HEK293 (cell line): ENCODE measurements around the gene AKAP1.

Experiments used
- CTCF ChIA-PET: fragments of 350-600 bp; formaldehyde crosslinking; extraction: SDS; loops from one replicate; lab custom pipeline; 2021; ENCODE audit warnings: antibody characterized with exemption; lab: Yijun Ruan, JAX
- POLR2A ChIA-PET: fragments of 300-600 bp; formaldehyde crosslinking; extraction: SDS; loops from one replicate; lab custom pipeline; 2020; ENCODE audit warnings: antibody characterized with exemption, inconsistent platforms; lab: Yijun Ruan, JAX
- H3K27ac ChIP-seq: fragments of 200-500 bp; sonication (Bioruptor generic); 2 replicates; pipeline ENCODE4 v1.5.1; 2014; ENCODE audit warnings: low read depth, low read length, control low read depth, inconsistent platforms; ENCODE audit errors: extremely low read depth
- H3K36me3 ChIP-seq, 2 experiments: fragments of 200-500 bp in 1 of 2; sonication (Bioruptor generic) in 1 of 2; 1 replicate in 1 of 2; 2 replicates in 1 of 2; pipeline ENCODE4 v1.5.1; 2014 to 2017; ENCODE audit warnings: inconsistent platforms in 2 of 2, low read length in 2 of 2; ENCODE audit not compliant: control insufficient read depth in 2 of 2, insufficient read depth in 1 of 2
- H3K4me1 ChIP-seq: fragments of 200-500 bp; sonication (Bioruptor generic); 2 replicates; pipeline ENCODE4 v1.5.1; 2014; ENCODE audit warnings: mild to moderate bottlenecking, low read length, inconsistent platforms; ENCODE audit not compliant: control insufficient read depth, insufficient read depth
- H3K4me3 ChIP-seq: 2 replicates; pipeline ENCODE4 v1.5.1; 2011; ENCODE audit warnings: low read depth, mild to moderate bottlenecking, control low read depth, low read length, moderate library complexity
- H3K9me3 ChIP-seq: fragments of 200-500 bp; sonication (Bioruptor generic); 2 replicates; pipeline ENCODE4 v1.5.1; 2014; ENCODE audit warnings: low read depth, low read length, inconsistent platforms; ENCODE audit not compliant: control insufficient read depth, insufficient read depth
- GLIS1 ChIP-seq: fragments of 450-650 bp; formaldehyde crosslinking; IDR thresholded peaks from 2 replicates; pipeline ENCODE4 v1.5.1; 2016; ENCODE audit warnings: missing biosample characterization, missing genetic modification characterization
- KLF10 ChIP-seq: fragments of 450-650 bp; IDR thresholded peaks from 2 replicates; pipeline ENCODE4 v1.5.1; 2018; ENCODE audit warnings: missing biosample characterization, mild to moderate bottlenecking, missing genetic modification characterization
- MEIS1 ChIP-seq: sonication (generic); formaldehyde crosslinking; IDR thresholded peaks from 2 replicates; pipeline ENCODE4 v1.8.1; 2022; ENCODE audit warnings: missing genetic modification reagents, mild to moderate bottlenecking, borderline replicate concordance
- PRDM1 ChIP-seq: fragments of 450-650 bp; formaldehyde crosslinking; IDR thresholded peaks from 2 replicates; pipeline ENCODE4; 2016; ENCODE audit warnings: missing biosample characterization, missing genetic modification characterization
- ZBTB20 ChIP-seq: fragments of 450-650 bp; formaldehyde crosslinking; IDR thresholded peaks from 2 replicates; pipeline ENCODE4 v1.5.1; 2016; ENCODE audit warnings: missing biosample characterization, missing genetic modification characterization
- ZBTB6 ChIP-seq: fragments of 450-650 bp; formaldehyde crosslinking; IDR thresholded peaks from 2 replicates; pipeline ENCODE4 v1.5.1; 2017; ENCODE audit warnings: missing biosample characterization, missing genetic modification characterization
- ZBTB8A ChIP-seq: fragments of 450-650 bp; formaldehyde crosslinking; IDR thresholded peaks from 2 replicates; pipeline ENCODE4 v1.5.1; 2016; ENCODE audit warnings: missing biosample characterization, missing genetic modification characterization
- ZNF155 ChIP-seq: fragments of 450-650 bp; formaldehyde crosslinking; IDR thresholded peaks from 2 replicates; pipeline ENCODE4 v1.5.1; 2016; ENCODE audit warnings: missing biosample characterization, missing genetic modification characterization
- ZNF184 ChIP-seq: fragments of 450-650 bp; IDR thresholded peaks from 2 replicates; pipeline ENCODE4 v1.5.1; 2018; ENCODE audit warnings: missing biosample characterization, mild to moderate bottlenecking, missing genetic modification characterization
- ZNF2 ChIP-seq: fragments of 450-650 bp; formaldehyde crosslinking; IDR thresholded peaks from 2 replicates; pipeline ENCODE4 v1.5.1; 2016; ENCODE audit warnings: missing biosample characterization, missing genetic modification characterization
- ZNF423 ChIP-seq: fragments of 450-650 bp; formaldehyde crosslinking; IDR thresholded peaks from 2 replicates; pipeline ENCODE4 v1.5.1; 2016; ENCODE audit warnings: missing biosample characterization, missing genetic modification characterization
- ZNF521 ChIP-seq: fragments of 450-650 bp; formaldehyde crosslinking; IDR thresholded peaks from 2 replicates; pipeline ENCODE4 v1.5.1; 2017; ENCODE audit warnings: missing biosample characterization, mild to moderate bottlenecking, missing genetic modification characterization
- ZNF530 ChIP-seq: fragments of 450-650 bp; formaldehyde crosslinking; IDR thresholded peaks from 2 replicates; pipeline ENCODE4 v1.5.1; 2016; ENCODE audit warnings: low read depth, missing biosample characterization, missing genetic modification characterization
- ZNF555 ChIP-seq: fragments of 450-650 bp; formaldehyde crosslinking; conservative IDR thresholded peaks from 2 replicates; pipeline ENCODE4 v1.5.1; 2017; ENCODE audit warnings: missing biosample characterization, mild to moderate bottlenecking, missing genetic modification characterization, inconsistent platforms
- ZNF626 ChIP-seq: fragments of 450-650 bp; sonication (Bioruptor Pico); formaldehyde crosslinking; IDR thresholded peaks from 2 replicates; pipeline ENCODE4 v1.5.1; 2018; ENCODE audit warnings: missing biosample characterization, missing genetic modification characterization, inconsistent platforms
- ZNF654 ChIP-seq: fragments of 450-650 bp; formaldehyde crosslinking; IDR thresholded peaks from 2 replicates; pipeline ENCODE4 v1.5.1; 2016; ENCODE audit warnings: low read depth, missing biosample characterization, missing genetic modification characterization
- TF ChIP-seq, protein P1 (sequence below): fragments of 450-650 bp; formaldehyde crosslinking; IDR thresholded peaks from 2 replicates; pipeline ENCODE4 v1.5.1; 2016; ENCODE audit warnings: missing biosample characterization, missing genetic modification characterization
- TF ChIP-seq, protein P2 (sequence below): fragments of 450-650 bp; formaldehyde crosslinking; IDR thresholded peaks from 2 replicates; pipeline ENCODE4 v1.5.1; 2016; ENCODE audit warnings: missing biosample characterization, missing genetic modification characterization, borderline replicate concordance

Gene AKAP1

DNA sequence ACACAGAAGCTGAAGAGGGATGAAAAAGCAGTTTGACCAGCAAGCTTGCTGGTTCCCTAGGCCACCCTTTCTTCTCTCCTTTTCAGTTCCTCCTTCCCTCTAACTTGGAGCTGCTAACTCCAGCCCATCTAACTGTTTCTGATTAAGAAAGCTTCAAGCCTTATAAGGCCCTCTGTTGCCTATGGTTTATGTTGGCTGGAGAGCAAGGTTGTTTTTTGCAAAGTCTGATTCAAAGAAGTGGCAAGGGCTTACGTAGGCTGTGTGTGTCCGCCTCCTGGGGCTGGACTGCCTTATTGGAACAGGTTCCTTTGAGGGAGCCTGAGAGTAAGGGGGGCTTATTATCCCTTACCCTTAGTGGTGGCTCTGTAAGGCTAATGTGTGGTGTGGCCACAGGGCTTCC, 7.1 kb downstream of the AKAP1 start:
- CTCF ChIA-PET, result interaction anchor here (0.7 to 1.5 kb wide), 2 partner anchors 14 to 22 kb away, joined by 3 to 5 read pairs; no protein-coding TSS in a partner anchor
- POLR2A ChIA-PET, result interaction anchor here (0.5 kb wide), 1 partner anchor 23 kb away, joined by 3 read pairs; no protein-coding TSS in a partner anchor
- peaks cover 12% of the 10 kb centered on the region for H3K4me1 ChIP-seq
- H3K36me3 ChIP-seq, result no peaks in the 10 kb centered on the region
- no peak overlapping the region for H3K27ac ChIP-seq
- H3K4me3 ChIP-seq, result no peak overlapping the region
- TF ChIP-seq ZNF184 (tag by site-specific recombination) (no peak), GLIS1 (tag by site-specific recombination) (0 out of 2 replicates have a peak, but pooled peaks have one; percentile 10)
- H3K9me3 ChIP-seq, result no peaks in the 10 kb centered on the region

DNA sequence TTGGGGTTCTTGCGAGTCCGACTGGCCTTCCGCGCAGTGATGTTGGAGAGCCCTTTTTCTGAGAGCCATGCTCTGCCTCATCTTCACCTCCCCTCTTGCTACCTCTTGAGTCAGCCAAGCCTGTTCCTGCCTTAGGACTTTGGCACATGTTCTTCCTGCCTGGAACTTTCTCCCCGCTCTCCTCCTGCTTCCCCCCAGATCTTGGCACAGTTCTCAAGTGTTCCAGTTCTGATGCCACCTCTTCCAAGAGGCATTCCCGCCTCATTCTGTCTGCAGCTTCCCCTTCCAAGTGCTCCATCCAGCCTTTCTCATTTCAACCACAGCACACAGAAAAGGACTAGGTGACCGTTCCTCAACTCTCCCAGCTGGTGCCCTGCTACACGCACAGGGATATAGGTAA, 7.7 kb downstream of the AKAP1 start:
- Histone ChIP-seq H3K9me3 (no peaks in the 10 kb centered on the region), H3K36me3 (no peaks in the 10 kb centered on the region), H3K27ac (no peak overlapping the region), H3K4me1 (peaks cover 17% of the 10 kb centered on the region), H3K4me3 (no peak overlapping the region)
- ChIA-PET CTCF (interaction anchor here (1.0 to 1.5 kb wide), 2 partner anchors 13 to 273 kb away, joined by 3 to 5 read pairs; no protein-coding TSS in a partner anchor), POLR2A (no interaction called here)
- TF ChIP-seq ZNF626 (tag by site-specific recombination), result no peak
- peak; percentile 46; the same call in 1 of the 2 replicates for TF ChIP-seq PRDM1 (tag by site-specific recombination)

DNA sequence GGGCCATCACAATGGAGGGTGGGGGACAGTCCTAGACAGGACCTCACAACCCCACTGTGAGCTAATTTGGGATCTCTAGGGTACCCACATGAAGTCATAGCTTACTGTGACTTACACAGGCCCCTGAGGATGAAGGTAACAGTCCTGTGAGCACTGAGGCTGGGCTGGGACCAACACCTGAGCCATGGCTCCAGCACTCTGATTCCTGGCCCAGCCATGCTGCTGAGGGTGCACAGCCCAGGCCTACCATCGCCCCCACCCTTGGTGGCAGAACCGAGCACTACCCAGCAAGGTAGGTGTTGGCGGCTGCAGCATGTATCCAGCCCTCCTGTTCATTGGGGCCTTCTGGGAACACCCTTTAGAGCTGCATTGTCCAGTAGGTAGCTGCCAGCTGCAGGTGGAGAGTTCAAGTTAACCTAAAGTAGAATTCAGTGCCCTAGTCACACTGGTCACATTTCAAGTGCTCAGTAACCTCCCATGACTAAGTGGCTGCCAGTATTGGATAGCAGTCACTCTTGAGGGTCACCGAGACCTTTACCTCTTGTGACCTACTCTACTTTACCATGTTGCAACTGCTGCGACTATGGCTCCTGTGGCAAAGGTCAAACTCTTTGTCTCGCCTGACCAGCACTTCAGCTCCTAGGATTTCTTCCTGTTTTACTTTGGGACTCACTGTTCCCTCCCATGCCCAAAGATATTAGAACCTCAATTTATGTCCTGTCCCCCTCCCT, 11.6 kb downstream of the AKAP1 start:
- no peak overlapping the region for H3K4me3 ChIP-seq
- TF ChIP-seq ZNF555 (tag by site-specific recombination), result no peak
- no peak for TF ChIP-seq ZNF2 (tag by site-specific recombination)
- TF ChIP-seq, protein P1, sequence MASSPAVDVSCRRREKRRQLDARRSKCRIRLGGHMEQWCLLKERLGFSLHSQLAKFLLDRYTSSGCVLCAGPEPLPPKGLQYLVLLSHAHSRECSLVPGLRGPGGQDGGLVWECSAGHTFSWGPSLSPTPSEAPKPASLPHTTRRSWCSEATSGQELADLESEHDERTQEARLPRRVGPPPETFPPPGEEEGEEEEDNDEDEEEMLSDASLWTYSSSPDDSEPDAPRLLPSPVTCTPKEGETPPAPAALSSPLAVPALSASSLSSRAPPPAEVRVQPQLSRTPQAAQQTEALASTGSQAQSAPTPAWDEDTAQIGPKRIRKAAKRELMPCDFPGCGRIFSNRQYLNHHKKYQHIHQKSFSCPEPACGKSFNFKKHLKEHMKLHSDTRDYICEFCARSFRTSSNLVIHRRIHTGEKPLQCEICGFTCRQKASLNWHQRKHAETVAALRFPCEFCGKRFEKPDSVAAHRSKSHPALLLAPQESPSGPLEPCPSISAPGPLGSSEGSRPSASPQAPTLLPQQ (tag by site-specific recombination), result no peak
- no peak for TF ChIP-seq ZNF423 (tag by site-specific recombination)
- TF ChIP-seq KLF10 (tag by site-specific recombination), result no peak
- no peak for TF ChIP-seq ZNF530
- no peak for TF ChIP-seq ZNF521 (tag by site-specific recombination)
- no peak for TF ChIP-seq ZNF155
- no peak for TF ChIP-seq ZBTB20
- no peak for TF ChIP-seq MEIS1 (CRISPR knock-in tag)
- TF ChIP-seq, protein P2, sequence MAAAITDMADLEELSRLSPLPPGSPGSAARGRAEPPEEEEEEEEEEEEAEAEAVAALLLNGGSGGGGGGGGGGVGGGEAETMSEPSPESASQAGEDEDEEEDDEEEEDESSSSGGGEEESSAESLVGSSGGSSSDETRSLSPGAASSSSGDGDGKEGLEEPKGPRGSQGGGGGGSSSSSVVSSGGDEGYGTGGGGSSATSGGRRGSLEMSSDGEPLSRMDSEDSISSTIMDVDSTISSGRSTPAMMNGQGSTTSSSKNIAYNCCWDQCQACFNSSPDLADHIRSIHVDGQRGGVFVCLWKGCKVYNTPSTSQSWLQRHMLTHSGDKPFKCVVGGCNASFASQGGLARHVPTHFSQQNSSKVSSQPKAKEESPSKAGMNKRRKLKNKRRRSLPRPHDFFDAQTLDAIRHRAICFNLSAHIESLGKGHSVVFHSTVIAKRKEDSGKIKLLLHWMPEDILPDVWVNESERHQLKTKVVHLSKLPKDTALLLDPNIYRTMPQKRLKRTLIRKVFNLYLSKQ, result no peak
- no peak for TF ChIP-seq ZBTB6 (tag by site-specific recombination)
- TF ChIP-seq ZNF654 (tag by site-specific recombination), result no peak
- no peak for TF ChIP-seq ZBTB8A
- H3K36me3 ChIP-seq, result no peaks in the 10 kb centered on the region; a peak in 1 of 3 replicates
- POLR2A ChIA-PET, result interaction anchor here (1.0 to 2.1 kb wide), 3 partner anchors 11 to 183 kb away, joined by 3 to 8 read pairs (median 4); partner anchors contain the start of genes AKAP1 and TRIM25
- CTCF ChIA-PET, result interaction anchor here (0.7 to 1.0 kb wide), 2 partner anchors 11 to 18 kb away, joined by 3 to 4 read pairs; no protein-coding TSS in a partner anchor
- peaks cover 14% of the 10 kb centered on the region for H3K4me1 ChIP-seq
- H3K27ac ChIP-seq, result no peak overlapping the region
- H3K9me3 ChIP-seq, result no peaks in the 10 kb centered on the region
